GM12873 (cell line): ENCODE measurements around the gene MRGPRD.

Experiments used
- CTCF ChIP-seq: IDR thresholded peaks from 2 replicates; pipeline ENCODE4 v1.5.1; 2012; ENCODE audit warnings: low read depth, mild to moderate bottlenecking, moderate library complexity, low read length, control low read depth; ENCODE audit not compliant: insufficient read depth; ENCODE audit errors: missing control alignments

The MRGPRD gene

GRCh38 chr11:68980776-68981065, at the start of gene MRGPRD:
MRGPRD (minus strand) TSS chr11:68980986; CDS start chr11:68980986, 0 bp downstream.
- no peak for TF ChIP-seq CTCF

GRCh38 chr11:69030301-69030700, 49.5 kb upstream of the MRGPRD start:
- TF ChIP-seq CTCF = no peak

GRCh38 chr11:69027704-69028372, 47.1 kb upstream of the MRGPRD start:
- no peak for TF ChIP-seq CTCF

- TF ChIP-seq CTCF = no peak
These were observed 43.7 kb upstream of the MRGPRD start for GRCh38 chr11:69024509-69024908.

- TF ChIP-seq CTCF = no peak
These were observed 41.5 kb upstream of the MRGPRD start for GRCh38 chr11:69022260-69022659.

GRCh38 chr11:69018924-69019323, 38.1 kb upstream of the MRGPRD start:
- TF ChIP-seq CTCF = no peak

- TF ChIP-seq CTCF = no peak
These were observed 37.2 kb upstream of the MRGPRD start for GRCh38 chr11:69017951-69018350.
